Mucosa of descending colon (tissue), 3 donors: Measurements from ENCODE around the gene ABCG2. TPM values are rescaled to one million over a fixed set of nuclear protein-coding genes. Genes with fewer than 3 reads are reported as not detected.
A peak's percentile ranks its signal among the peaks of the same experiment; 100 is the strongest.
"Not testable (repeated sequence)": the region's sequence is repeated elsewhere in the genome, so short reads cannot be mapped to it uniquely, and the experiment has no call there.

Source experiments
- ATAC-seq: fragments of 200-7000 bp; cut with Tn5 transposase; one replicate; pipeline ENCODE4 v1.9.1; 2020; ENCODE audit warnings: mild to moderate bottlenecking, moderate library complexity
- DNase-seq, 3 donors: peaks; one replicate each; pipeline ENCODE4 v3.0.0-alpha.2; 2020
- H3K36me3 ChIP-seq: fragments of 200-600 bp; one replicate; pipeline ENCODE4 v1.8.0; 2021; ENCODE audit warnings: low read depth, mild to moderate bottlenecking
- H3K4me1 ChIP-seq: fragments of 200-600 bp; one replicate; pipeline ENCODE4 v1.8.0; 2021; ENCODE audit warnings: low read depth, mild to moderate bottlenecking
- H3K4me3 ChIP-seq: fragments of 200-600 bp; one replicate; pipeline ENCODE4 v1.8.0; 2021; ENCODE audit warnings: mild to moderate bottlenecking
- H3K9me3 ChIP-seq: fragments of 200-600 bp; one replicate; pipeline ENCODE4 v1.8.0; 2021; ENCODE audit warnings: mild to moderate bottlenecking
- CTCF ChIP-seq: fragments of 200-600 bp; IDR thresholded peaks from one replicate; pipeline ENCODE4 v1.8.0; 2022; ENCODE audit warnings: antibody characterized with exemption, mild to moderate bottlenecking
- intact Hi-C, 2 donors: fragments of 100-400 bp; cut with DNase I in 1 of 2; cut with micrococcal nuclease in 1 of 2; formaldehyde crosslinking; loops; one replicate each; pipeline versions ENCODE4 v1.11.0 to v1.11.1; 2022; cut with DNase I, micrococcal nuclease
- total RNA-seq, 3 donors: library from RNA; stranded (reverse); fragmentation: NEBNext Ultra II Directional in 2 of 3; extraction: Animal tissue kit (Norgen Biotek cat#: 25700) in 2 of 3; gene quantifications; one replicate each; pipeline versions ENCODE4 v1.2.1 to v1.2.4, GENCODE V29; 2021 to 2023
- donor health status: DM: no; HTN: no; CAD: no; lungs with moderate emphysema.
- donor health status: DM: no; HTN: no; CAD: no.
- donor health status: DM: no; HTN: yes; CAD: no.

ABCG2 gene
- total RNA-seq, 3 donors from 2014 or later = 17.7 to 64.4 (median 59.4) TPM

- H3K4me1 ChIP-seq = peaks cover 7% of the 10 kb centered on the region
- no peak overlapping the region for H3K4me3 ChIP-seq
- ATAC-seq (peak; percentile 37), DNase-seq (no peak)
- H3K9me3 ChIP-seq = no peaks in the 10 kb centered on the region
- intact Hi-C loops = no loop called here
- no peaks in the 10 kb centered on the region for H3K36me3 ChIP-seq
- no peak for TF ChIP-seq CTCF
Measured at GRCh38 chr4:88169298-88169697, 10.9 kb upstream of the ABCG2 start.

- DNase-seq = no peak
- intact Hi-C loops = no loop called here
- no peak for TF ChIP-seq CTCF
- H3K36me3 ChIP-seq = no peaks in the 10 kb centered on the region
- no peaks in the 10 kb centered on the region for H3K9me3 ChIP-seq
- peaks cover 7% of the 10 kb centered on the region for H3K4me1 ChIP-seq
- ATAC-seq = no peak
- no peak overlapping the region for H3K4me3 ChIP-seq
Measured at GRCh38 chr4:88166608-88167007, 8.2 kb upstream of the ABCG2 start.

GRCh38 chr4:88163336-88163735 is 4.9 kb upstream of the ABCG2 start:
- no peak for TF ChIP-seq CTCF
- no peaks in the 10 kb centered on the region for H3K36me3 ChIP-seq
- intact Hi-C loops = no loop called here
- H3K4me3 ChIP-seq = no peak overlapping the region
- ATAC-seq (no peak), DNase-seq (no peak)
- H3K4me1 ChIP-seq = peaks cover 9% of the 10 kb centered on the region
- H3K9me3 ChIP-seq = no peaks in the 10 kb centered on the region

GRCh38 chr4:88162626-88163025 is 4.2 kb upstream of the ABCG2 start:
- intact Hi-C loops = no loop called here
- DNase-seq (no peak), ATAC-seq (peak; percentile 66)
- no peak for TF ChIP-seq CTCF
- no peaks in the 10 kb centered on the region for H3K9me3 ChIP-seq
- no peaks in the 10 kb centered on the region for H3K36me3 ChIP-seq
- no peak overlapping the region for H3K4me3 ChIP-seq
- H3K4me1 ChIP-seq = peaks cover 6% of the 10 kb centered on the region

- Histone ChIP-seq H3K4me3 (no peak overlapping the region), H3K36me3 (no peaks in the 10 kb centered on the region), H3K9me3 (no peaks in the 10 kb centered on the region), H3K4me1 (peaks cover 6% of the 10 kb centered on the region)
- intact Hi-C loops = no loop called here
- ATAC-seq = no peak
- TF ChIP-seq CTCF = no peak
- DNase-seq = no peak
Measured at GRCh38 chr4:88159229-88159725, 838 bp upstream of the ABCG2 start.

- Histone ChIP-seq H3K36me3 (no peaks in the 10 kb centered on the region), H3K4me3 (no peak overlapping the region), H3K4me1 (peaks cover 6% of the 10 kb centered on the region), H3K9me3 (no peaks in the 10 kb centered on the region)
- TF ChIP-seq CTCF = no peak
- no peak for DNase-seq
- intact Hi-C loops = no loop called here
- peak; percentile 64 for ATAC-seq
Measured at GRCh38 chr4:88158038-88158488, 376 bp downstream of the ABCG2 start.

GRCh38 chr4:88152331-88152730 is 6.1 kb downstream of the ABCG2 start:
- intact Hi-C loops, H3K4me1 ChIP-seq, H3K36me3 ChIP-seq, H3K9me3 ChIP-seq, DNase-seq, H3K4me3 ChIP-seq, ATAC-seq: not testable (repeated sequence)
